Endothelial cell of umbilical vein (primary cell): ENCODE measurements around the gene ST8SIA1. TPM values are rescaled to one million over a fixed set of nuclear protein-coding genes. Genes with fewer than 3 reads are reported as not detected.

ENCODE experiments used
- BruUV-seq: library from RNA; stranded (reverse); fragments of 400-500 nt; replicated peaks from 2 replicates; lab custom pipeline; 2021; lab: Mats Ljungman, UMichigan
- CTCF ChIA-PET: fragments of 300-600, 350-600 bp; sonication (Branson Sonifier 250); formaldehyde crosslinking; loops from one replicate; lab custom pipeline; 2021; ENCODE audit warnings: antibody characterized with exemption, inconsistent platforms; lab: Charles Lee
- POLR2A ChIA-PET: fragments of 300-600, 350-600 bp; sonication (Branson Sonifier 250); formaldehyde crosslinking; loops from one replicate; lab custom pipeline; 2021; ENCODE audit warnings: antibody characterized with exemption, inconsistent platforms; lab: Charles Lee
- DNase-seq: peaks from one replicate; pipeline ENCODE4 v3.0.0-alpha.2; 2011; ENCODE audit warnings: low read depth, low spot score
- FAIRE-seq: peaks from 2 replicates; lab custom pipeline; 2011; peaks lifted over from hg19 to GRCh38; lab: Jason Lieb, UNC
- H2AFZ ChIP-seq: 2 replicates; pipeline ENCODE4 v1.6.0; 2012; ENCODE audit warnings: low read depth, low read length, control low read depth, inconsistent platforms
- H3K27ac ChIP-seq: 2 replicates; pipeline ENCODE4 v1.5.1; 2011; ENCODE audit warnings: low read depth, mild to moderate bottlenecking, control low read depth, low read length, moderate library complexity; ENCODE audit not compliant: insufficient read depth
- H3K27me3 ChIP-seq, 2 experiments: 2 replicates each; pipeline versions ENCODE4 v1.6.0 to v1.6.1; 2011; ENCODE audit warnings: low read length in 2 of 2, mixed read lengths in 1 of 2; ENCODE audit not compliant: control insufficient read depth in 2 of 2, insufficient read depth in 2 of 2
- H3K36me3 ChIP-seq, 2 experiments: 2 replicates in 1 of 2; 3 replicates in 1 of 2; pipeline ENCODE4 v1.5.1; 2011; ENCODE audit warnings: low read length in 2 of 2, mild to moderate bottlenecking in 1 of 2, moderate library complexity in 1 of 2; ENCODE audit not compliant: control insufficient read depth in 2 of 2, insufficient read depth in 2 of 2; ENCODE audit errors: extremely low read depth in 1 of 2
- H3K4me1 ChIP-seq: 3 replicates; pipeline ENCODE4 v1.5.1; 2011; ENCODE audit warnings: mild to moderate bottlenecking, low read length; ENCODE audit not compliant: control insufficient read depth, insufficient read depth; ENCODE audit errors: extremely low read depth
- H3K4me2 ChIP-seq: 2 replicates; pipeline ENCODE4 v1.6.1; 2011; ENCODE audit warnings: low read length, control low read depth, mixed read lengths; ENCODE audit not compliant: insufficient read depth
- H3K4me3 ChIP-seq, 3 experiments: fragments of 200-600 bp in 1 of 3; sonication (generic), shearing (Covaris generic) in 1 of 3; replicated peaks in 1 of 3; 2 replicates each; pipeline ENCODE4 v1.5.1; 2011 to 2016; ENCODE audit warnings: control low read depth in 3 of 3, low read length in 3 of 3, mild to moderate bottlenecking in 2 of 3, inconsistent platforms in 1 of 3, low read depth in 1 of 3, moderate library complexity in 1 of 3; ENCODE audit not compliant: insufficient read depth in 1 of 3
- H3K79me2 ChIP-seq: 2 replicates; pipeline ENCODE4 v1.6.0; 2012; ENCODE audit warnings: low read length, inconsistent platforms; ENCODE audit not compliant: control insufficient read depth, insufficient read depth
- H3K9ac ChIP-seq: replicated peaks from 2 replicates; pipeline ENCODE3; 2011; ENCODE audit warnings: low read length, control low read depth; ENCODE audit not compliant: insufficient read depth; ENCODE audit errors: extremely low read depth
- H3K9me1 ChIP-seq: replicated peaks from 3 replicates; pipeline ENCODE4 v1.6.0; 2011; ENCODE audit warnings: mild to moderate bottlenecking, low read length; ENCODE audit not compliant: control insufficient read depth, insufficient read depth; ENCODE audit errors: extremely low read depth
- H3K9me3 ChIP-seq: replicated peaks from 2 replicates; pipeline ENCODE4 v1.5.1; 2012; ENCODE audit warnings: low read length, inconsistent platforms; ENCODE audit not compliant: control insufficient read depth, insufficient read depth
- H4K20me1 ChIP-seq: replicated peaks from 2 replicates; pipeline ENCODE3; 2011; ENCODE audit warnings: mild to moderate bottlenecking, low read length; ENCODE audit not compliant: control insufficient read depth, insufficient read depth; ENCODE audit errors: extremely low read depth
- CTCF ChIP-seq, 2 donors: IDR thresholded peaks; 1 replicate in 1 of 2; 2 replicates in 1 of 2; pipeline ENCODE4 v1.5.1; 2011; ENCODE audit warnings: low read length in 2 of 2, mild to moderate bottlenecking in 2 of 2, moderate library complexity in 2 of 2, control low read depth in 1 of 2, inconsistent platforms in 1 of 2, low read depth in 1 of 2; ENCODE audit not compliant: insufficient read depth in 1 of 2; ENCODE audit errors: extremely low read depth in 1 of 2
- EZH2 ChIP-seq: IDR thresholded peaks from 2 replicates; pipeline ENCODE4 v1.6.1; 2012; ENCODE audit warnings: borderline replicate concordance, low read depth, mild to moderate bottlenecking, moderate library complexity, low read length, inconsistent platforms; ENCODE audit not compliant: severe bottlenecking
- FOS ChIP-seq: IDR thresholded peaks from 2 replicates; pipeline ENCODE4 v1.6.1; 2011; ENCODE audit warnings: mild to moderate bottlenecking, low read length, moderate library complexity, borderline replicate concordance; ENCODE audit not compliant: insufficient read depth
- JUN ChIP-seq: IDR thresholded peaks from 2 replicates; pipeline ENCODE4 v1.6.1; 2011; ENCODE audit warnings: borderline replicate concordance, low read depth; ENCODE audit not compliant: insufficient read length, insufficient read depth
- MYC ChIP-seq: IDR thresholded peaks from one replicate; pipeline ENCODE4 v1.6.1; 2011; ENCODE audit warnings: mild to moderate bottlenecking, low read depth, low read length
- POLR2A ChIP-seq: IDR thresholded peaks from 2 replicates; pipeline ENCODE4 v1.6.1; 2012; ENCODE audit warnings: low read depth, mild to moderate bottlenecking, control low read depth, low read length
- POLR2AphosphoS5 ChIP-seq: IDR thresholded peaks from 2 replicates; pipeline ENCODE4 v1.6.1; 2012; ENCODE audit warnings: low read depth, mild to moderate bottlenecking, control low read depth, low read length, moderate library complexity; ENCODE audit not compliant: insufficient read depth
- dilution Hi-C: fragments of 300-500 bp; cut with MboI; formaldehyde crosslinking; loops from one replicate; pipeline ENCODE4 v1.15.0; 2019; ENCODE audit warnings: low sequenced_read_pairs; ENCODE audit not compliant: extremely low pct_ligation_motif_present
- intact Hi-C: fragments of 100-400 bp; cut with micrococcal nuclease; formaldehyde crosslinking; loops from one replicate; pipeline ENCODE4 v1.10.0; 2022
- polyA plus RNA-seq, 4 experiments: library from polyadenylated mRNA; depleted of rRNA in 3 of 4; stranded (reverse) in 3 of 4; unstranded in 1 of 4; fragments of >200 nt; gene quantifications; 2 replicates each; pipeline versions ENCODE4 v1.2.1 to v1.2.3, GENCODE V29; 2011 to 2012; ENCODE audit warnings: missing spikeins in 1 of 4
- total RNA-seq: library from RNA; stranded (reverse); gene quantifications from 2 replicates; pipeline ENCODE4 v1.2.3, GENCODE V29; 2021

ST8SIA1 gene
- total and polyA plus RNA-seq, 2 donors (not counting 3 experiments of a cell fraction or from before 2014, with no cell fraction given), result not detected

DNA sequence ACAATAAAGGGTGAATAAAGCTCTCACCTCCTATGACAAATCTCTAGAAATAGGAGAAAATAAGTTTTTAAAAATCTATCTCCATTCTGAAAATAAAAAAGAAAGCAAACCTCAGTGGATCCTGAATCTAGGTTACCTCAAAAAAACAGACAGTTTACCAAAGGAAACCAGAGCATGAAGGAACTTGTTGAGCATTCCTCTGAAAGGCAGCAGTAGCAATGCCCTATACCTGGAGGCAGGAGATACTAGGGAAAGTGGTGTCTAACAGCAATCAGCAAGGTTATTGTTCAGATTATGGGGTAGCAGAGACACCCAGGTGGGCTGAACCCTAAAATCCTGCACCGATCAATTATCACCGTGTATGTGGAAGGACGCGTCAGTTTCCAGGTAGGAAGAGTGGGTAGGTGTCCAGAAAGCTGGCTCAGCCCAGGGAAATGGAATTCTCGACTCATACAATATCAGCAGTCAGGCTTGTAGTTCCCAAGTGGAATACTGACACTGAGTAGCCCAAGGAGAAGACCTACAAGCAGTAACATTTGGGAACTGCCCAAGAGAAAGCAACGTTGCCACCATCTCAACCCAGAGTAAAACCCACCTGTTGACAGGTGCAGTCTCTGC lies 128.3 kb downstream of the ST8SIA1 start:
- no peak overlapping the region for H3K27ac ChIP-seq
- DNase-seq (no peak), FAIRE-seq (no peak)
- H3K9me3 ChIP-seq, result no peaks in the 10 kb centered on the region
- H3K9ac ChIP-seq, result no peak overlapping the region
- dilution Hi-C loops (no loop called here), intact Hi-C loops (no loop called here)
- H3K27me3 ChIP-seq, result no peaks in the 10 kb centered on the region
- no peaks in the 10 kb centered on the region for H3K9me1 ChIP-seq
- no peaks in the 10 kb centered on the region for H3K36me3 ChIP-seq
- no peak overlapping the region for H3K4me3 ChIP-seq
- BruUV-seq, result no TSS peak
- ChIA-PET CTCF (no interaction called here), POLR2A (no interaction called here)
- H3K4me1 ChIP-seq, result no peaks in the 10 kb centered on the region
- H3K4me2 ChIP-seq, result no peak overlapping the region
- no peak overlapping the region for H2AFZ ChIP-seq
- no peaks in the 10 kb centered on the region for H3K79me2 ChIP-seq
- TF ChIP-seq EZH2, result no peak
- TF ChIP-seq POLR2A, result no peak
- TF ChIP-seq JUN, result no peak
- no peak for TF ChIP-seq POLR2AphosphoS5
- no peak for TF ChIP-seq MYC
- no peaks in the 10 kb centered on the region for H4K20me1 ChIP-seq

GRCh38 chr12:22204391-22204790 lies 130.1 kb downstream of the ST8SIA1 start:
- dilution Hi-C loops, result no loop called here
- no TSS peak for BruUV-seq
- CTCF ChIA-PET, result no interaction called here

More at GRCh38 chr12:22204391-22204790, 130.1 kb downstream of the ST8SIA1 start:
- H3K4me3 ChIP-seq, result no peak overlapping the region
- H3K4me2 ChIP-seq, result no peak overlapping the region
- no peaks in the 10 kb centered on the region for H3K9me1 ChIP-seq
- H3K9me3 ChIP-seq, result no peaks in the 10 kb centered on the region
- no peak overlapping the region for H3K27ac ChIP-seq
- no peak overlapping the region for H3K9ac ChIP-seq
- intact Hi-C loops, result no loop called here
- H3K36me3 ChIP-seq, result no peaks in the 10 kb centered on the region
- TF ChIP-seq FOS, result no peak
- no peak for TF ChIP-seq CTCF (IDR thresholded peaks at IDR 0.05; ENCODE audit: extremely low read depth in 1 of 2, insufficient read depth in 1 of 2, low read depth in 1 of 2, low read length in 2 of 2)
- TF ChIP-seq POLR2A, result no peak
- no peaks in the 10 kb centered on the region for H3K27me3 ChIP-seq
- no peak overlapping the region for H2AFZ ChIP-seq
- DNase-seq (no peak), FAIRE-seq (no peak)
- no peaks in the 10 kb centered on the region for H4K20me1 ChIP-seq
- H3K79me2 ChIP-seq, result no peaks in the 10 kb centered on the region
- no peaks in the 10 kb centered on the region for H3K4me1 ChIP-seq
- POLR2A ChIA-PET, result no interaction called here
